ENCODE measurements around the gene EPB41L3.

DNA sequence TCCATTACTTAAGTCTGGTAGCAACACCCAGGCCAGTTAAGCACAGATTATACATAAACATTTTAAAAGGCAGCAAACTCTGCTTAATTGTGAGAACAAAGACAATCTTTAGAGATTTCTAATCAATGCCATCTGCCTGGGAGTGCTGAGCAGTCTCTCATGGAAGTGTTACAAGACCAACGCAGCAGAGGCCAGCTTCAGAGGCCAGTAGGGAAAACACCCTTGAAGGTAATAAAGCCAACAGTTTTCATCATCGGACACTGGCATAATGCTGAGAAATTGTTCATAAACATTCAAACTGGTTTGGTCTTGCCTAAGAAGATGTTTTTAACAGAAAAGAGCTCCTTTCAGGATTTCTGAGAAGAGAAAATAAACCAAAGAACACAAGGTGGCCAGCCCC is 35.0 kb downstream of the EPB41L3 start:
- TF ChIP-seq, protein P1, sequence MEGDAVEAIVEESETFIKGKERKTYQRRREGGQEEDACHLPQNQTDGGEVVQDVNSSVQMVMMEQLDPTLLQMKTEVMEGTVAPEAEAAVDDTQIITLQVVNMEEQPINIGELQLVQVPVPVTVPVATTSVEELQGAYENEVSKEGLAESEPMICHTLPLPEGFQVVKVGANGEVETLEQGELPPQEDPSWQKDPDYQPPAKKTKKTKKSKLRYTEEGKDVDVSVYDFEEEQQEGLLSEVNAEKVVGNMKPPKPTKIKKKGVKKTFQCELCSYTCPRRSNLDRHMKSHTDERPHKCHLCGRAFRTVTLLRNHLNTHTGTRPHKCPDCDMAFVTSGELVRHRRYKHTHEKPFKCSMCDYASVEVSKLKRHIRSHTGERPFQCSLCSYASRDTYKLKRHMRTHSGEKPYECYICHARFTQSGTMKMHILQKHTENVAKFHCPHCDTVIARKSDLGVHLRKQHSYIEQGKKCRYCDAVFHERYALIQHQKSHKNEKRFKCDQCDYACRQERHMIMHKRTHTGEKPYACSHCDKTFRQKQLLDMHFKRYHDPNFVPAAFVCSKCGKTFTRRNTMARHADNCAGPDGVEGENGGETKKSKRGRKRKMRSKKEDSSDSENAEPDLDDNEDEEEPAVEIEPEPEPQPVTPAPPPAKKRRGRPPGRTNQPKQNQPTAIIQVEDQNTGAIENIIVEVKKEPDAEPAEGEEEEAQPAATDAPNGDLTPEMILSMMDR (IDR thresholded peaks at IDR 0.05) = no peak
- TF ChIP-seq POLR2A (IDR thresholded peaks at IDR 0.05) (no peak), POLR2AphosphoS5 (IDR thresholded peaks at IDR 0.05) (no peak)

All from suprapubic skin (tissue), 4 donors.